Gastrocnemius medialis (tissue), 4 donors: ENCODE results near the gene RAD51B.

Source experiments
- POLR2A ChIP-seq, 2 donors: fragments of 450-650 bp; IDR thresholded peaks; one replicate each; pipeline ENCODE4 v1.6.1; 2017; ENCODE audit warnings: antibody characterized with exemption in 2 of 2, mild to moderate bottlenecking in 2 of 2, moderate library complexity in 2 of 2
- TF ChIP-seq, protein P1 (sequence below), 5 experiments: fragments of 450-650 bp in 3 of 5; fragments of 200-600 bp in 2 of 5; sonication (generic) in 2 of 5; IDR thresholded peaks in 4 of 5; conservative IDR thresholded peaks in 1 of 5; 1 replicate in 4 of 5; 2 replicates in 1 of 5; pipeline ENCODE4 v1.5.1; 2016 to 2019; ENCODE audit warnings: antibody characterized with exemption in 5 of 5, mild to moderate bottlenecking in 3 of 5, moderate library complexity in 3 of 5

DNA sequence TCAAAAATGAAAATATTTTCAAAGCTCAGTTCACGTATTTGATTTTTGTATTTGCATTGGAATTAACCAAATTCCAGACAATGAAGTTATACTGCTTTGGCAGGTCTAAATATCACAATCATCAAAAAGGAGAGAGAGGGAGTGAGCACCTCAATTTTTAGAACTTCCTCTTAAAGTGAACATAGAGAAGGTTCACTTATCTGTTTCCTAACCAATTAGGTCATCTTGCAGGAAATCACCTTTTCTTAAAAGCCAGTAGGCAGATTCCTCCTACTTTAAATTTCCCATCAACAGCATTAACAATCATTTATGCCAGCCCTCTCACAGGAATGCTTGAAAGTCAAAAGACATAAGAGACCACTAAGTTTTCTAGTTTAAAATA is 584.6 kb downstream of the RAD51B start:
- TF ChIP-seq, protein P1, sequence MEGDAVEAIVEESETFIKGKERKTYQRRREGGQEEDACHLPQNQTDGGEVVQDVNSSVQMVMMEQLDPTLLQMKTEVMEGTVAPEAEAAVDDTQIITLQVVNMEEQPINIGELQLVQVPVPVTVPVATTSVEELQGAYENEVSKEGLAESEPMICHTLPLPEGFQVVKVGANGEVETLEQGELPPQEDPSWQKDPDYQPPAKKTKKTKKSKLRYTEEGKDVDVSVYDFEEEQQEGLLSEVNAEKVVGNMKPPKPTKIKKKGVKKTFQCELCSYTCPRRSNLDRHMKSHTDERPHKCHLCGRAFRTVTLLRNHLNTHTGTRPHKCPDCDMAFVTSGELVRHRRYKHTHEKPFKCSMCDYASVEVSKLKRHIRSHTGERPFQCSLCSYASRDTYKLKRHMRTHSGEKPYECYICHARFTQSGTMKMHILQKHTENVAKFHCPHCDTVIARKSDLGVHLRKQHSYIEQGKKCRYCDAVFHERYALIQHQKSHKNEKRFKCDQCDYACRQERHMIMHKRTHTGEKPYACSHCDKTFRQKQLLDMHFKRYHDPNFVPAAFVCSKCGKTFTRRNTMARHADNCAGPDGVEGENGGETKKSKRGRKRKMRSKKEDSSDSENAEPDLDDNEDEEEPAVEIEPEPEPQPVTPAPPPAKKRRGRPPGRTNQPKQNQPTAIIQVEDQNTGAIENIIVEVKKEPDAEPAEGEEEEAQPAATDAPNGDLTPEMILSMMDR (IDR thresholded peaks at IDR 0.05 in 4 of 5, conservative IDR thresholded peaks at IDR 0.05 in 1 of 5), result no peak
- no peak for TF ChIP-seq POLR2A (IDR thresholded peaks at IDR 0.05)
